WTC11 (cell line): ENCODE results near the gene AAGAB. TPM values are rescaled to one million over a fixed set of nuclear protein-coding genes. Genes with fewer than 3 reads are reported as not detected.

Experiments
- ATAC-seq: fragments of 200-7000 bp; cut with Tn5 transposase; 2 replicates; pipeline ENCODE4 v1.10.0; 2021; ENCODE audit warnings: mild to moderate bottlenecking, moderate library complexity
- CTCF ChIA-PET: fragments of 300-600 bp; sonication (Branson Sonifier 250); formaldehyde crosslinking; loops from one replicate; lab custom pipeline; 2021; ENCODE audit warnings: antibody characterized with exemption; lab: Charles Lee
- POLR2A ChIA-PET: fragments of 350-600 bp; sonication (Branson Sonifier 250); formaldehyde crosslinking; loops from one replicate; lab custom pipeline; 2021; ENCODE audit warnings: antibody characterized with exemption; lab: Charles Lee
- DNase-seq: peaks from one replicate; pipeline ENCODE4 v3.0.0; 2021; ENCODE audit warnings: low spot score
- H3K27ac Mint-ChIP-seq: 2 replicates; pipeline ENCODE4 v1.8.0; 2021; ENCODE audit warnings: mixed read lengths
- H3K27me3 Mint-ChIP-seq: 2 replicates; pipeline ENCODE4 v1.8.0; 2021; ENCODE audit warnings: low read depth, mild to moderate bottlenecking, moderate library complexity, mixed read lengths
- H3K36me3 Mint-ChIP-seq: 2 replicates; pipeline ENCODE4 v1.8.0; 2021; ENCODE audit warnings: mixed read lengths
- H3K4me1 Mint-ChIP-seq: 2 replicates; pipeline ENCODE4 v1.8.0; 2022; ENCODE audit warnings: mixed read lengths
- H3K4me3 Mint-ChIP-seq: 2 replicates; pipeline ENCODE4 v1.8.0; 2021; ENCODE audit warnings: mild to moderate bottlenecking, moderate library complexity, mixed read lengths
- H3K9me3 Mint-ChIP-seq: 2 replicates; pipeline ENCODE4 v1.8.0; 2021; ENCODE audit warnings: mixed read lengths
- CREM ChIP-seq: sonication (generic); formaldehyde crosslinking; IDR thresholded peaks from 2 replicates; pipeline ENCODE4 v1.8.1; 2022; ENCODE audit warnings: mild to moderate bottlenecking, missing genetic modification reagents, moderate library complexity
- FOXJ3 ChIP-seq: sonication (generic); formaldehyde crosslinking; IDR thresholded peaks from 2 replicates; pipeline ENCODE4 v1.9.0; 2021; ENCODE audit warnings: missing genetic modification reagents, mild to moderate bottlenecking, borderline replicate concordance
- NR1H2 ChIP-seq: sonication (generic); formaldehyde crosslinking; IDR thresholded peaks from 2 replicates; pipeline ENCODE4 v1.9.0; 2021; ENCODE audit warnings: mild to moderate bottlenecking, moderate library complexity, missing genetic modification reagents
- NR3C1 ChIP-seq: sonication (generic); formaldehyde crosslinking; conservative IDR thresholded peaks from 2 replicates; pipeline ENCODE4 v1.8.1; 2023; ENCODE audit warnings: low read depth, mild to moderate bottlenecking, missing genetic modification reagents
- RORB ChIP-seq: fragments of 250-450 bp; sonication (Bioruptor Pico); IDR thresholded peaks from 2 replicates; pipeline ENCODE4 v1.9.0; 2021; ENCODE audit warnings: mild to moderate bottlenecking
- ZBTB21 ChIP-seq: sonication (generic); formaldehyde crosslinking; IDR thresholded peaks from 2 replicates; pipeline ENCODE4 v1.8.1; 2023; ENCODE audit warnings: mild to moderate bottlenecking, missing genetic modification reagents, borderline replicate concordance
- total RNA-seq: library from RNA; stranded (reverse); gene quantifications from 3 replicates; pipeline ENCODE4 v1.2.3, GENCODE V29; 2021
- TF ChIP-seq, protein P1 (sequence below): fragments of 250-450 bp; sonication (Bioruptor Pico); IDR thresholded peaks from 2 replicates; pipeline ENCODE4 v1.9.0; 2021; ENCODE audit warnings: mild to moderate bottlenecking, borderline replicate concordance
- TF ChIP-seq, protein P2 (sequence below): sonication (generic); formaldehyde crosslinking; IDR thresholded peaks from 2 replicates; pipeline ENCODE4 v1.8.0; 2022; ENCODE audit warnings: missing genetic modification reagents
- TF ChIP-seq, protein P3 (sequence below): sonication (generic); formaldehyde crosslinking; IDR thresholded peaks from 2 replicates; pipeline ENCODE4 v1.8.0; 2022; ENCODE audit warnings: mild to moderate bottlenecking, missing genetic modification reagents
- TF ChIP-seq, protein P4 (sequence below): sonication (generic); formaldehyde crosslinking; IDR thresholded peaks from 2 replicates; pipeline ENCODE4 v1.8.1; 2022; ENCODE audit warnings: low read depth, missing genetic modification reagents, borderline replicate concordance
- TF ChIP-seq, protein P5 (sequence below): fragments of 250-450 bp; sonication (Bioruptor Pico); conservative IDR thresholded peaks from 2 replicates; pipeline ENCODE4 v1.9.0; 2021; ENCODE audit warnings: mild to moderate bottlenecking
- TF ChIP-seq, protein P6 (sequence below): sonication (generic); formaldehyde crosslinking; IDR thresholded peaks from 2 replicates; pipeline ENCODE4 v1.8.0; 2022; ENCODE audit warnings: mild to moderate bottlenecking, missing genetic modification reagents

Gene AAGAB
- total RNA-seq, 1 experiment from 2014 or later = 41.7 TPM

DNA sequence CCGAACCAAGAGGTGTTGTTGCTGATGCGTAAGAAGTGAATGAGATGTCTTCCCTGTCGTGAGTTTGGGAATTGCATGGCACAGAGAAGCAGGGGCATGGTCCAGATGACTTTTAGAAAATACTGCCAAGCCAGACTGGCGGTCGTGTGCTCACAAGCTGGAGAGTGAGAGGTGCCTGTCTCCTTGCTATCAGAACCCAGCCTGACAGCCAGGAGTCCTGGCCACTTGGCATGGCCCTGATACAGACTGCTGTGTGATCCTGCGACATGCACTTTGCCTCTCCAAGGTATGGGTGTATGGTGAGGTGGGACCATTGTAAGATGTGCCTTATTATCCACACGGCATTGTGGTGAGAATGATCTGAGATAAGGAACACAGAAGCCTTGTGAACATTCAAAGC lies 96.1 kb downstream of the AAGAB start (continued):
- TF ChIP-seq, protein P1, sequence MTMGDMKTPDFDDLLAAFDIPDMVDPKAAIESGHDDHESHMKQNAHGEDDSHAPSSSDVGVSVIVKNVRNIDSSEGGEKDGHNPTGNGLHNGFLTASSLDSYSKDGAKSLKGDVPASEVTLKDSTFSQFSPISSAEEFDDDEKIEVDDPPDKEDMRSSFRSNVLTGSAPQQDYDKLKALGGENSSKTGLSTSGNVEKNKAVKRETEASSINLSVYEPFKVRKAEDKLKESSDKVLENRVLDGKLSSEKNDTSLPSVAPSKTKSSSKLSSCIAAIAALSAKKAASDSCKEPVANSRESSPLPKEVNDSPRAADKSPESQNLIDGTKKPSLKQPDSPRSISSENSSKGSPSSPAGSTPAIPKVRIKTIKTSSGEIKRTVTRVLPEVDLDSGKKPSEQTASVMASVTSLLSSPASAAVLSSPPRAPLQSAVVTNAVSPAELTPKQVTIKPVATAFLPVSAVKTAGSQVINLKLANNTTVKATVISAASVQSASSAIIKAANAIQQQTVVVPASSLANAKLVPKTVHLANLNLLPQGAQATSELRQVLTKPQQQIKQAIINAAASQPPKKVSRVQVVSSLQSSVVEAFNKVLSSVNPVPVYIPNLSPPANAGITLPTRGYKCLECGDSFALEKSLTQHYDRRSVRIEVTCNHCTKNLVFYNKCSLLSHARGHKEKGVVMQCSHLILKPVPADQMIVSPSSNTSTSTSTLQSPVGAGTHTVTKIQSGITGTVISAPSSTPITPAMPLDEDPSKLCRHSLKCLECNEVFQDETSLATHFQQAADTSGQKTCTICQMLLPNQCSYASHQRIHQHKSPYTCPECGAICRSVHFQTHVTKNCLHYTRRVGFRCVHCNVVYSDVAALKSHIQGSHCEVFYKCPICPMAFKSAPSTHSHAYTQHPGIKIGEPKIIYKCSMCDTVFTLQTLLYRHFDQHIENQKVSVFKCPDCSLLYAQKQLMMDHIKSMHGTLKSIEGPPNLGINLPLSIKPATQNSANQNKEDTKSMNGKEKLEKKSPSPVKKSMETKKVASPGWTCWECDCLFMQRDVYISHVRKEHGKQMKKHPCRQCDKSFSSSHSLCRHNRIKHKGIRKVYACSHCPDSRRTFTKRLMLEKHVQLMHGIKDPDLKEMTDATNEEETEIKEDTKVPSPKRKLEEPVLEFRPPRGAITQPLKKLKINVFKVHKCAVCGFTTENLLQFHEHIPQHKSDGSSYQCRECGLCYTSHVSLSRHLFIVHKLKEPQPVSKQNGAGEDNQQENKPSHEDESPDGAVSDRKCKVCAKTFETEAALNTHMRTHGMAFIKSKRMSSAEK (CRISPR knock-in tag) = no peak
- TF ChIP-seq, protein P2, sequence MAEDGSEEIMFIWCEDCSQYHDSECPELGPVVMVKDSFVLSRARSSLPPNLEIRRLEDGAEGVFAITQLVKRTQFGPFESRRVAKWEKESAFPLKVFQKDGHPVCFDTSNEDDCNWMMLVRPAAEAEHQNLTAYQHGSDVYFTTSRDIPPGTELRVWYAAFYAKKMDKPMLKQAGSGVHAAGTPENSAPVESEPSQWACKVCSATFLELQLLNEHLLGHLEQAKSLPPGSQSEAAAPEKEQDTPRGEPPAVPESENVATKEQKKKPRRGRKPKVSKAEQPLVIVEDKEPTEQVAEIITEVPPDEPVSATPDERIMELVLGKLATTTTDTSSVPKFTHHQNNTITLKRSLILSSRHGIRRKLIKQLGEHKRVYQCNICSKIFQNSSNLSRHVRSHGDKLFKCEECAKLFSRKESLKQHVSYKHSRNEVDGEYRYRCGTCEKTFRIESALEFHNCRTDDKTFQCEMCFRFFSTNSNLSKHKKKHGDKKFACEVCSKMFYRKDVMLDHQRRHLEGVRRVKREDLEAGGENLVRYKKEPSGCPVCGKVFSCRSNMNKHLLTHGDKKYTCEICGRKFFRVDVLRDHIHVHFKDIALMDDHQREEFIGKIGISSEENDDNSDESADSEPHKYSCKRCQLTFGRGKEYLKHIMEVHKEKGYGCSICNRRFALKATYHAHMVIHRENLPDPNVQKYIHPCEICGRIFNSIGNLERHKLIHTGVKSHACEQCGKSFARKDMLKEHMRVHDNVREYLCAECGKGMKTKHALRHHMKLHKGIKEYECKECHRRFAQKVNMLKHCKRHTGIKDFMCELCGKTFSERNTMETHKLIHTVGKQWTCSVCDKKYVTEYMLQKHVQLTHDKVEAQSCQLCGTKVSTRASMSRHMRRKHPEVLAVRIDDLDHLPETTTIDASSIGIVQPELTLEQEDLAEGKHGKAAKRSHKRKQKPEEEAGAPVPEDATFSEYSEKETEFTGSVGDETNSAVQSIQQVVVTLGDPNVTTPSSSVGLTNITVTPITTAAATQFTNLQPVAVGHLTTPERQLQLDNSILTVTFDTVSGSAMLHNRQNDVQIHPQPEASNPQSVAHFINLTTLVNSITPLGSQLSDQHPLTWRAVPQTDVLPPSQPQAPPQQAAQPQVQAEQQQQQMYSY (CRISPR knock-in tag) = no peak
- TF ChIP-seq CREM = no peak
- TF ChIP-seq, protein P3, sequence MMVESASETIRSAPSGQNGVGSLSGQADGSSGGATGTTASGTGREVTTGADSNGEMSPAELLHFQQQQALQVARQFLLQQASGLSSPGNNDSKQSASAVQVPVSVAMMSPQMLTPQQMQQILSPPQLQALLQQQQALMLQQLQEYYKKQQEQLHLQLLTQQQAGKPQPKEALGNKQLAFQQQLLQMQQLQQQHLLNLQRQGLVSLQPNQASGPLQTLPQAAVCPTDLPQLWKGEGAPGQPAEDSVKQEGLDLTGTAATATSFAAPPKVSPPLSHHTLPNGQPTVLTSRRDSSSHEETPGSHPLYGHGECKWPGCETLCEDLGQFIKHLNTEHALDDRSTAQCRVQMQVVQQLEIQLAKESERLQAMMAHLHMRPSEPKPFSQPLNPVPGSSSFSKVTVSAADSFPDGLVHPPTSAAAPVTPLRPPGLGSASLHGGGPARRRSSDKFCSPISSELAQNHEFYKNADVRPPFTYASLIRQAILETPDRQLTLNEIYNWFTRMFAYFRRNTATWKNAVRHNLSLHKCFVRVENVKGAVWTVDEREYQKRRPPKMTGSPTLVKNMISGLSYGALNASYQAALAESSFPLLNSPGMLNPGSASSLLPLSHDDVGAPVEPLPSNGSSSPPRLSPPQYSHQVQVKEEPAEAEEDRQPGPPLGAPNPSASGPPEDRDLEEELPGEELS (CRISPR knock-in tag) = no peak
- no peak for TF ChIP-seq RORB (CRISPR knock-in tag)
- TF ChIP-seq, protein P4, sequence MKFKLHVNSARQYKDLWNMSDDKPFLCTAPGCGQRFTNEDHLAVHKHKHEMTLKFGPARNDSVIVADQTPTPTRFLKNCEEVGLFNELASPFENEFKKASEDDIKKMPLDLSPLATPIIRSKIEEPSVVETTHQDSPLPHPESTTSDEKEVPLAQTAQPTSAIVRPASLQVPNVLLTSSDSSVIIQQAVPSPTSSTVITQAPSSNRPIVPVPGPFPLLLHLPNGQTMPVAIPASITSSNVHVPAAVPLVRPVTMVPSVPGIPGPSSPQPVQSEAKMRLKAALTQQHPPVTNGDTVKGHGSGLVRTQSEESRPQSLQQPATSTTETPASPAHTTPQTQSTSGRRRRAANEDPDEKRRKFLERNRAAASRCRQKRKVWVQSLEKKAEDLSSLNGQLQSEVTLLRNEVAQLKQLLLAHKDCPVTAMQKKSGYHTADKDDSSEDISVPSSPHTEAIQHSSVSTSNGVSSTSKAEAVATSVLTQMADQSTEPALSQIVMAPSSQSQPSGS (CRISPR knock-in tag) = no peak
- no peak for TF ChIP-seq NR1H2 (CRISPR knock-in tag)

DNA sequence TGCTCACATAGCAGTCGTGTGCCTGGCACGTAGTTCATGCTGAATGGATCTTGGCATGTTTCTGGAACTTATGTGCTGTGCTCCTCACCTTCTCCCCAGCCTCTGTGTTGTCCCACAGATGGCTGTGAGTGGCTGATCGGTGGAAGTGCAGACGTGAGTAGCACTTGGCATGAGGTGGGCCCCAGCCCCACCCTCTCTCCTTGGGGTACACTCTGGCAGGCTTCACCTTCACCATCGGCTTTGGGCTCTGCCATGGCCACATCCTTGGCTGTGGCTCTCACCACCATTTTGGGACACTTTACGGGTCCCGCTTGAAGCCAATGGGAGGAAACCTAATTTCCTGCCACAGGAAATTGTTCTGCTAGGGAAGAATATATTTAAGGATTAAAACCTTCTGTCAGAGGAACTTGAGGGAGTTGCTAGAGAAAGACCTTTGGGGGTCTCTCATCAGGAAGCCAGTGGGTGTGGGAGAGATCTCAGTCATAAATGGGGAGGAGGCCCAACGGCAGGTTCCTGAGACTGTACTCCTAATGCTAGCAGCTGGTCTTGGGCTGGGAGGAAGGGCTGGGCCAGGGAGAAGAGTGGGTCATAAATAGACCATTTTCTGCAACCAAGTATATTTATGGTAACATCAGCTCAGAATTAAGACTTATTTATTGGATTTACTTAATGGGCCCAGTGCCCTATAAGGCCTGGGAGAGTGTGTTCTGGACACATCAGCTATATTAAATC lies 96.8 kb downstream of the AAGAB start:
- ChIA-PET CTCF (no interaction called here), POLR2A (no interaction called here)
- ATAC-seq = no peak
- Mint-ChIP-seq H3K27ac (0 out of 2 replicates have a peak overlapping the region, but pooled peaks have one; percentile 15), H3K4me1 (peaks cover 44% of the 10 kb centered on the region), H3K27me3 (no peaks in the 10 kb centered on the region), H3K4me3 (no peak overlapping the region), H3K36me3 (peaks cover 11% of the 10 kb centered on the region), H3K9me3 (peaks cover 7% of the 10 kb centered on the region)
- DNase-seq = no peak
- TF ChIP-seq, protein P2 (CRISPR knock-in tag) = no peak
- TF ChIP-seq, protein P5, sequence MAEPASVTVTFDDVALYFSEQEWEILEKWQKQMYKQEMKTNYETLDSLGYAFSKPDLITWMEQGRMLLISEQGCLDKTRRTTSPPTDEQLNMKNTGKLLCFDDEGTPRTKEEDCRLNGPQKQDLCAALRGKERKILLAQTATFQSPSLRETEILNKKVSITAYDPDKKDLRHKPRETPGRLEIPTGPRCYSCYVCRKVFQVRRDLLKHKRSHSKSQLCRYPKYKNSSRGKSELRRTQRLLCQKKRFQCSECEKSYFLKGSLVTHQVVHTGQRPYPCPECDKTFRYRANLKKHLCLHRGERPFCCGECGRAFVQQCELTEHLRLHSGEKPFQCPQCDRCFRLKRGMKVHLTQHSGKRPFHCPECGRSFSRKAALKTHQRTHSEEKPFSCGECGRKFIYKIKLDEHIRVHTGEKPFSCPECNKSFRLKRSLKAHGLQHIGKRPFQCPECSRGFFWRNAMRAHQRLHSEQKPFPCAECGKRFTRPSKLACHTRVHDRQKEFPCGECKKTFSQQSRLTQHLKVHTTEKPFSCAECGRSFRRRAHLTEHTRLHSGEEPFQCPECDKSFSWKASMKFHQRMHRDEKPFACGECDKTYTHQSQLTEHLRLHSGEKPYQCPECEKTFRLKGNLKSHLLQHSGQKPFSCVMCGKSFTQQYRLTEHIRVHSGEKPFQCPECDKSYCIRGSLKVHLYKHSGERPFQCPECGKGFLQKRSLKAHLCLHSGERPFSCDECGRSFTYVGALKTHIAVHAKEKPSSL (CRISPR knock-in tag) = no peak
- TF ChIP-seq NR3C1 (CRISPR knock-in tag) = no peak
- no peak for TF ChIP-seq ZBTB21 (CRISPR knock-in tag)
- TF ChIP-seq, protein P6, sequence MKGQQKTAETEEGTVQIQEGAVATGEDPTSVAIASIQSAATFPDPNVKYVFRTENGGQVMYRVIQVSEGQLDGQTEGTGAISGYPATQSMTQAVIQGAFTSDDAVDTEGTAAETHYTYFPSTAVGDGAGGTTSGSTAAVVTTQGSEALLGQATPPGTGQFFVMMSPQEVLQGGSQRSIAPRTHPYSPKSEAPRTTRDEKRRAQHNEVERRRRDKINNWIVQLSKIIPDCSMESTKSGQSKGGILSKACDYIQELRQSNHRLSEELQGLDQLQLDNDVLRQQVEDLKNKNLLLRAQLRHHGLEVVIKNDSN = no peak
- no peak for TF ChIP-seq FOXJ3 (CRISPR knock-in tag)
